Measurements from ENCODE around the gene TNFRSF14.
"Not testable (repeated sequence)": the region's sequence is repeated elsewhere in the genome, so short reads cannot be mapped to it uniquely, and the experiment has no call there.

Gene TNFRSF14

GRCh38 chr1:2569060-2569459 lies 12.9 kb downstream of the TNFRSF14 start:
- DNase-seq (ENCODE audit: low spot score): no peak

DNA sequence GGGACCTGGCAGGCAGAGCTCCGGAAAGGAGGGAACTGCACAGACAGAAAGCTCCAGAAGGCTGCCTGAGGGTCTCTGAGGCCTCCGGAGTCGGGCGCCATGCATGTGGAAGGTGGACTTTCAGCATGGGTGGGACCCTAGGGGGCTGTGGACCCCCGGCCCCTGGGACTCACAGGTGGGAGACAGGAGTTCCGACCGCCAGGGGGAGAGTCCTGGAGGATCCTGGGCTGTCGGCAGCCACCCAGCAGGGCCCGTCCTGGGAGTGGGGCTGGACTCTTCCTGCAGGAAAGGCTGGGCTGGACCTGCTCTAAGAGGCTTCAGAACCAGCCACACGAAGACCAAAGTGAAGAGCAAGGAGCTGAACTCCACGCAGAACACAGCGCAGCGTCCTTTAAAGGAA lies 13.5 kb downstream of the TNFRSF14 start:
- not testable (repeated sequence) for DNase-seq (ENCODE audit: low spot score)

GRCh38 chr1:2570332-2570731 lies 14.2 kb downstream of the TNFRSF14 start:
- DNase-seq (ENCODE audit: low spot score): no peak

DNA sequence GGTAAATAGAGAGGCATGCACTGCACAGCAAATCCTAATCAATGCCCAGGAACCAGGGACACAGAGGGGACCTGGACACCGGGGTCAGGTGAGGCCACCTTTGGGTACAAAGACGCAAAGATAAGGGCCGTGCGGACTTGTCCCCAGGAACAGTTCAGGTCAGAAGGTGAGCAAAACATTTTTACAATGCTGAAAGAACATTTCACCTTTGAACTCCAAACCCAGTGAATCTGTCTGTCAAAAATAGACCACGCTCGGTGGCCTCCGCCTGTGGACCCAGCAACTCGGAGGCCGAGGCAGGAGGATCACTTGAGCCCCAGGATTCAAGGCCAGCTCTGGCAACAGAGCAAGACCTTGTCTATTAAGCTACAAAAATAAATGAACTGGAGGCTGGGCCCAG lies 15.2 kb downstream of the TNFRSF14 start:
- DNase-seq (ENCODE audit: low spot score): no peak

DNA sequence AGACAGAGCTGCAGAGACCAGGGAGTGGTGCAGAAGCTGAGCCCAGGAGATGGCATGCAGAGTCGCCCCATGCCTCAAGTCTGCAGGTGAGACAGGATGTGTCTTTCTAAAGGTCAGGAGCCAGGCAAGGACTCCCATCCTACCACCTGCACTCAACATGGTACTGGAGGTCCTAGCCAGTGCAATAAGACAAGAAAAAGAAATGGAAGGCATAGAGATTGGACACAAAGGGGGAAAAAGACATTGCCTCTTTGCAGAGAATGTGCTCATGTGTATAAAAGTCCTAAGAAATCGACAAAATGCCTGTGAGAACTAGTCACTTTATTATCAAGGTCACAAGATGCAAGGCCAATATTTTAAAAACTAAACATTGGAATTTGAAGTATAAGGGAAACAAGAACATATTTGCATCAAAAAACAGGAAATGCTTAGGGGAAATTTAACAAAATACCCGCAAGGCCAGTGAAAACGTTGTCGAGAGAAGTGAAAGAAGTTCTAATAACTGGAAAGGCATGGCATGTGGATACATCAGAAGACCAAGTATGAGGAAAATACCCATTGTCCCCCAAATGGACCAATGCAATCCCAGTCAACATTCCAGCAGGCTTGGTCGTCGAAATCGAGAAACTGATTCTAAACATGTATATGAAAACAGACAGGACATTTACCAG lies 17.2 kb downstream of the TNFRSF14 start:
- no peak for DNase-seq (ENCODE audit: low spot score)

- no peak for DNase-seq (ENCODE audit: low spot score)
Measured at GRCh38 chr1:2574350-2574749, 18.2 kb downstream of the TNFRSF14 start.

DNA sequence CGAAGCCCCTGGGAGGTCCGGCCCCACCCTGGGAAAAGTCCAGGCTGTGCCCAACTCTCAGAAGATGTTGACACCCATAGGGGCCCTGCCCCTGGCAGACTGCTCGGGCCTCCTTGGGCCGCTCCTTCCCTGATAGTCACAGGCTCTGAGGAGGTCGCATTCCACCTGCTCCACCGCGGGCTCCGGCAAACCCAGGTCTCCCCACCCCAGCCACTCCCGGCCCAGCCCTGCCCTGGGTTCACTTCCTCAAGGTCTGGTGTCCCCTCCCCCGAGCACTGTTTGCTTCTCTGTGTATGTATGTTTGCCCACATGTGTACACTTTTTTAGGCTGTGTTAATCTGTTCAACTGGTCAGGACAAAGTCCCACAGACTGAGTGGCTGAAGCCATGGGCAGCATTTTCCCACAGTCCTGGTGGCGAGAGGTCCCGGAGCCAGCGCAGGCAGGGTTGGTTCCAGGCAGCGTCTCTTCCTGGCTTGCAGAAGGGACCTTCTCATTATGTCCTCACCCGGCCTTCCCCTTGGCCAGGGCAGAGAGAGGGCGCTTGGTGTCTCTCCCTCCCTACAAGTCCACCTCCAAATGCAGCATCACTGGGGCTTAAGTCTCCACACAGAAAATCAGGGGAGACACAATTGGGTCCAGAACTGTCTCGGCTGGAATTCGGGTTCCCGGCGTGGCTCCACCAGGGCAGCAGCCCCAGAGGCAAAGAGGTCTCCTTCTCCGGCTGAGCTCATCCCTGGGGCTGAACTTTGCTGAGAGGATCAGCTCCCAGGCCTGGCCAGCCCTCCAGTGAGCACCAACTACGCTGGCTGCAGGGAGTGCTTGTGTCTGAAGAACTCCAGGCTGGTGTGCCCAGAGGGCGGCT lies 19.9 kb downstream of the TNFRSF14 start:
- no peak for DNase-seq (ENCODE audit: low spot score)

DNA sequence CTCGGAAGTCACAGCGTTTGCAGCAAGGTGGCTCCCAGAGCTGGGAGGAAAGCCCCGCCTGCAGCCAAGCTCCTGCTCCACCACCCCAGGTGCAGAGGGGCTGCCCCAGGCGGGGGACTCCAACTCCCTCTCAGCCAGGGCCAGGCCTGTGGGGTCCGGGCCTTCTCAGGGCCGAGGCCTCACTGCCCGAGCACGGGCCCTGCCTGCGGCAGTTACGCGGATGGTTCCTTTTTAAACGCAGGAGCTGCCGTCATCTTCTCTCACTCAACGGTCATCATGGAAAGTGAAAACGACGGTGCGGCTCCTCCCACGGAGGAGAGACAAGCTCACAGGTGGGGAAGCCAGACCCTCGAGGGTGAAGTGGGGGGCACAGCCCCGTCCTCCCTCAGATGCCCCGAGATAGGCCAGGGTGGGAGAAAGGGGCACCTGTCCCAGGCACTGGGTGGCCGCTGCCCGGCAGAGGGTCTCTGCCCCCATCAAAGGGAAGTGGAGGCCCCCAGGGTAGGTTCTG lies 21.4 kb downstream of the TNFRSF14 start:
- DNase-seq (ENCODE audit: low spot score): not testable (repeated sequence)

DNA sequence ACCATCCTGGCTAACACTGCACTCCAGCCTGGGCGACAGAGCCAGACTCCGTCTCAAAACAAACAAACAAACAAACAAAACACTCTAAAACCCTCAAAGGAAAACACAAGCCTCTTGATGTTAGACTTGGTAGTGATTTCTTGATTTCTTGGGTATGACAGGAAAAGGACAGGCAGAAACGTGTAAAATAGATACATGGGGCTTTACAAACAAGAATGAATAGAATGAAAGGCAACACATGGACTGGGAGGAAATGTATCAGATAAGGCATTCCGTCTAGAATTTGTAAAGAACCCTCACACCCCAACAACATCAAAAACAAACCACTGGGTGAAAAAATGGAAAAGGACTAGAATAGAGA lies 22.6 kb downstream of the TNFRSF14 start:
- no peak for DNase-seq (ENCODE audit: low spot score)

- DNase-seq (ENCODE audit: low spot score): no peak
Measured at GRCh38 chr1:2580691-2581090, 24.5 kb downstream of the TNFRSF14 start.

DNA sequence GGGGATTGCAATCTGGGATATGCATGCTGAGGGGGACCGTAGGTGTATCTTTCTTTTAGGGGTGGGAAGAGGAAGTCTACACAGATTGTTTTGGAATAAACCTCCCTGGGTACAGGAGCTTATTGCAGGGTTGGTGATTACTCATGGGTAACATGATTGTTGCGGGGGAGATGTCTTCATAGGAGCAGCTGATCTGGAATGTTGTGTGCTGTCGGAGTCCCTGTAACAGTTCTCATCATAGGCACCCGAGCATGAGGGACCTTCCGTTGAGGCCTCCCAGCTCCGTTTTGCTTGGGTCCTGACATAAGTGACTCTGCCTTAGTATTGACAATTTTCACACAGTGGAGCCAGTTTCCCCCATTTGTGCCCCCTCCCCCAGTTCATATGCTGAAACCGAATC lies 26.2 kb downstream of the TNFRSF14 start:
- DNase-seq (ENCODE audit: low spot score): peak; percentile 71

GRCh38 chr1:2583331-2583791 lies 27.2 kb downstream of the TNFRSF14 start:
- no peak for DNase-seq (ENCODE audit: low spot score)

- no peak for DNase-seq (ENCODE audit: low spot score)
Measured at GRCh38 chr1:2583871-2584351, 27.7 kb downstream of the TNFRSF14 start.

DNA sequence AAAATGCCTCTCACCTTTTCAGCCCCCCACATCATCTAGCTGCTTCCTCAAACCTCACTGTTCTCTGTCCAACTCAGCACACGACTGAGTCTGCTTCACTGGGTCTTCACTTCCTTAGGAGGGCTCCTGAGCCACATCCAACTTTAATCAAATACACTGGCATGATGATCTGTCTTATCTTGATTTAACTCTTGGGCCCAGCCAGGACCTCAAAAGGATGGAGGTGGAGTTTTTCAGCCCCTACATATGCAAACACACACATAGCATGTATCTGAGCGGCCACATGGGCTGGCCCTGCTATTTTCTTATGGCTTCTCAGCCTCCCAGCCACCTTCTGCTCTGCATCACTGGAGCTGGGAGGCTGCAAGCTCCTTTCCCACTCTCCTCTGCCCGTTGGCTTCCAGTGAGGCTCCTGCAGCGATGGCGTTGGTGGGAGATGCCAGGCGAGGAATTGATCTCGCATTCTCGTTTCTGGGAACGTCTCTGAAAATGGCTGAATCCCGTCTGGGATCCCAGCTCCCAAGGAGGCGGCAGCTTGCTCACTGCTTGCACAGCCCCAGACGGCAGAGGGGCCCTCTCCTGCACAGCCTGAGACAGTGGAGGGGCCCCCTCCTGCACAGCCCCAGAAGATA lies 28.6 kb downstream of the TNFRSF14 start:
- DNase-seq (ENCODE audit: low spot score): no peak

- DNase-seq (ENCODE audit: low spot score): peak; percentile 59
Measured at GRCh38 chr1:2585318-2586092, 29.3 kb downstream of the TNFRSF14 start.

GRCh38 chr1:2586154-2587070 lies 30.2 kb downstream of the TNFRSF14 start, which contains the start of gene PRXL2B:
TSS of gene PRXL2B (plus strand) at chr1:2586777. CDS start at chr1:2586886, 109 bp downstream.
- DNase-seq (ENCODE audit: low spot score): peak; percentile 100

DNA sequence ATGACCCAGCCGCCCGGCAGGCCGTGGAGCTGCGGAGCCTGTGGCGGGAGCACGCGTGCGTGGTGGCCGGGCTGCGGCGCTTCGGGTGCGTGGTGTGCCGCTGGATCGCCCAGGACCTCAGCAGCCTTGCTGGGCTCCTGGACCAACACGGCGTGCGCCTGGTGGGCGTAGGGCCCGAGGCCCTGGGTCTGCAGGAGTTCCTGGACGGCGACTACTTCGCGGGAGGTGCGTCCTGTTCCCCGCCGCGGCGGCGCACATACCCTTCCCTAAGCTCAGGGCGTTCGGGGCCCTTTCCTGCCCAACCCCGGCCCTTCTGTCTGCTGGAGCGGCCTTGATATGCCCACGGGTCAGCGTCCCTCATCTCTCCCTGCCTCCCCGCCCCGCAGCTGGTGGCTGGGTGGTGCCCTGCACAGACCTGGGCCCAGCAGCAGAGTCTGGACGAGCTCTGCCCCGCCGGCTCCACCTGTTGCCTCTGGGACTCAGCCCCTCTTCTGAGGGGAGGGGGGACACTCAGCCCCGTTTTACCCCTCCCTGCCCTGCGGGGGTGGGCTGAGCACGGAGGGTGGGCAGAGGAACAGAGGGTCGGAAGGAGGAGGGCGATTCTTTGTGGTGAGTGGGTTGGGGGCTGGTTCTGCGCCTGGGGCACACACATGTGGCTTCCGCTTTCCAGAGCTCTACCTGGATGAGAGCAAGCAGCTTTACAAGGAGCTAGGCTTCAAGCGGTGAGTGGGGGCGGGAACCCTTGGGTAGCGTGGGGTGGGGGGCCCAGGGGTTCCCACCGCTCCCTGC lies 31.1 kb downstream of the TNFRSF14 start:
- peak; percentile 61 for DNase-seq (ENCODE audit: low spot score)

- DNase-seq (ENCODE audit: low spot score): no peak
Measured at GRCh38 chr1:2587860-2588571, 31.8 kb downstream of the TNFRSF14 start.

All from hepatic stellate cell (primary cell).